GM12891 (cell line): ENCODE measurements around the gene HAPLN1.

ENCODE experiments used
- POLR2A ChIP-seq: IDR thresholded peaks from 2 replicates; pipeline ENCODE4 v1.6.1; 2011; ENCODE audit warnings: low read depth, low read length, control low read depth
- POLR2AphosphoS5 ChIP-seq: IDR thresholded peaks from 2 replicates; pipeline ENCODE4 v1.6.1; 2011; ENCODE audit warnings: low read depth, low read length, control low read depth
- POU2F2 ChIP-seq: IDR thresholded peaks from 2 replicates; pipeline ENCODE4 v1.6.1; 2011; ENCODE audit warnings: low read depth, mild to moderate bottlenecking, control low read depth, low read length, moderate library complexity
- SPI1 ChIP-seq: IDR thresholded peaks from 2 replicates; pipeline ENCODE4 v1.6.1; 2011; ENCODE audit warnings: low read depth, low read length, control low read depth
- TAF1 ChIP-seq: IDR thresholded peaks from 2 replicates; pipeline ENCODE4 v1.6.1; 2011; ENCODE audit warnings: low read depth, low read length, control low read depth

DNA sequence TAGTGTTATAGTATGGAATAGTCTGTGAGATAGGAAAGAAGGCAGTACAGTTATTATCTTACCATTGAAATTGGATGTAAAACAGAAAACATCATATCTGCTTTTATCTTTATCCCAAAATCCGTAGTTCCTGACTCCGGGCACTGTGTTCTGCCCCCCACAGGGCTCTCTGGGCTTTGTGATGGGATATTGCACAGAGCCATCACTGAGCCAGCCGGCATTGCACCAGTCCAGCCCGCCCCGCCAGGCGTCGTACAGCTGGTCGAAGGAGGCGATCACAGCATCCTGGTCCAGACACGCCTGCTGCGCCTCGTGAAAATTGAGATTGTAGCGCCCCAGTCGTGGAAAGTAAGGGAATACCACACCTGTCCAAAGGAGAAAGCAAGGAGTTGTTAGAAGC, 76.4 kb downstream of the HAPLN1 start:
- TF ChIP-seq POLR2A (no peak), POLR2AphosphoS5 (no peak), SPI1 (no peak), POU2F2 (no peak), TAF1 (no peak)
